ENCODE results near the gene ZNF420. TPM values are rescaled to one million over a fixed set of nuclear protein-coding genes. Genes with fewer than 3 reads are reported as not detected.

Gene ZNF420
- total and polyA plus RNA-seq, 2 donors (not counting 1 experiment from before 2014, with no cell fraction given), result 5.6 to 16.5 TPM

DNA sequence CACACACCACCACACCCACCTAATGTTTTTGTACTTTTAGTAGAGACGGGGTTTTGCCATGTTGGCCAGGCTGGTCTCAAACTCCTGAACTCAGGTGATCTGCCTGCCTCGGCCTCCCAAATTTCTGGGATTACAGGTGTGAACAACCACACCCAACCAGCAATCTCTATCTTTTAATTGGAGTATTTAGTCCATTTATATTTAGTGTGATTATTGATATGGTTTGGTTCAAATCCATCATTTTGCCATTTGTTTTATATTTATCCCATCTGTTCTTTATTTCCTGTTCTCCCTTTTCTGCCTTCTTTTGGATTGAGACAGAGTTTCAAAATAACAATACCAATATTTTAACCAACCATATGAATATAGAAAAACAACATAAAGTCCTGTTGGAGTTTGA, 4.1 kb downstream of the ZNF420 start:
- H3K27me3 ChIP-seq (ENCODE audit: control insufficient read depth, insufficient read depth, low read length), result no peaks in the 10 kb centered on the region
- TF ChIP-seq CTCF (conservative IDR thresholded peaks at IDR 0.05 in 1 of 2, IDR thresholded peaks at IDR 0.05 in 1 of 2; ENCODE audit: low read depth in 1 of 2, low read length in 2 of 2) (no peak), EZH2 (IDR thresholded peaks at IDR 0.05; ENCODE audit: low read length, missing control alignments) (no peak)
- H3K4me3 ChIP-seq (replicated peaks in 1 of 4; ENCODE audit: control extremely low read depth in 1 of 4, insufficient read depth in 1 of 4, low read depth in 3 of 4, low read length in 4 of 4), result no peak overlapping the region
- no peaks in the 10 kb centered on the region for H3K4me1 ChIP-seq (ENCODE audit: control insufficient read depth, extremely low read depth, insufficient read depth, low read length)
- H3K36me3 ChIP-seq (ENCODE audit: control insufficient read depth, insufficient read depth, low read length), result no peaks in the 10 kb centered on the region
- peaks cover 11% of the 10 kb centered on the region for H3K79me2 ChIP-seq (ENCODE audit: control insufficient read depth, insufficient read depth, low read length)
- H3K27ac ChIP-seq (ENCODE audit: insufficient read depth, low read length), result no peak overlapping the region
- no peak overlapping the region for H3K4me2 ChIP-seq (ENCODE audit: extremely low read depth, insufficient read depth, low read length)
- no peaks in the 10 kb centered on the region for H3K9me3 ChIP-seq (ENCODE audit: control insufficient read depth, insufficient read depth, low read depth, low read length)
- H3K9ac ChIP-seq (ENCODE audit: insufficient read depth, low read length), result no peak overlapping the region
- H4K20me1 ChIP-seq (ENCODE audit: control insufficient read depth, extremely low read depth, insufficient read depth, low read length), result no peaks in the 10 kb centered on the region
- DNase-seq (ENCODE audit: low read depth in 2 of 2), result no peak
- no peak overlapping the region for H2AFZ ChIP-seq (ENCODE audit: low read length)

DNA sequence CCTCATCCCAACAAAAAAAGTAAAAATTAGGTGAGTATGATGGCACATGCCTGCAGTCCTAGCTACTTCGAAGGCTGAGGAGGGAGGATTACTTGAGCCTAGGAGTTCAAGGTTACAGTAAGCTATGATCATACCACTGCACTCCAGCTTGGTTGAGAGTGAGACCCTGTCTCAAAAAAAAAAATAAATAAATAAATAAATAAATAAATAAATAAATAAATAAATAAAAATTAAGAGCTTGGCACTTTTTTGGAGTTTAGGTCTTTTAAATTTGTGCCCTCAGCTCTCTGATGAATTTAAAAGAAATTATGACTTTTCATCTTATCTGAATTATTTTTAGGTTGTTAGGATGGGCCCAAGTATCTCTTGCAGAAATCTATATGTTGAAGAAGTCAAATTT, 8.9 kb downstream of the ZNF420 start:
- Histone ChIP-seq H3K4me3 (replicated peaks in 1 of 4; ENCODE audit: control extremely low read depth in 1 of 4, insufficient read depth in 1 of 4, low read depth in 3 of 4, low read length in 4 of 4) (no peak overlapping the region), H3K79me2 (ENCODE audit: control insufficient read depth, insufficient read depth, low read length) (no peaks in the 10 kb centered on the region), H3K9ac (ENCODE audit: insufficient read depth, low read length) (no peak overlapping the region), H3K36me3 (ENCODE audit: control insufficient read depth, insufficient read depth, low read length) (no peaks in the 10 kb centered on the region), H3K4me2 (ENCODE audit: extremely low read depth, insufficient read depth, low read length) (no peak overlapping the region), H4K20me1 (ENCODE audit: control insufficient read depth, extremely low read depth, insufficient read depth, low read length) (no peaks in the 10 kb centered on the region), H3K27ac (ENCODE audit: insufficient read depth, low read length) (no peak overlapping the region), H3K27me3 (ENCODE audit: control insufficient read depth, insufficient read depth, low read length) (no peaks in the 10 kb centered on the region), H2AFZ (ENCODE audit: low read length) (no peak overlapping the region), H3K4me1 (ENCODE audit: control insufficient read depth, extremely low read depth, insufficient read depth, low read length) (no peaks in the 10 kb centered on the region), H3K9me3 (ENCODE audit: control insufficient read depth, insufficient read depth, low read depth, low read length) (no peaks in the 10 kb centered on the region)
- no peak for DNase-seq (ENCODE audit: low read depth in 2 of 2)
- TF ChIP-seq EZH2 (IDR thresholded peaks at IDR 0.05; ENCODE audit: low read length, missing control alignments) (no peak), CTCF (conservative IDR thresholded peaks at IDR 0.05 in 1 of 2, IDR thresholded peaks at IDR 0.05 in 1 of 2; ENCODE audit: low read depth in 1 of 2, low read length in 2 of 2) (no peak)

GRCh38 chr19:37095859-37096258, 17.6 kb downstream of the ZNF420 start:
- Histone ChIP-seq H3K9me3 (ENCODE audit: control insufficient read depth, insufficient read depth, low read depth, low read length) (no peaks in the 10 kb centered on the region), H3K27me3 (ENCODE audit: control insufficient read depth, insufficient read depth, low read length) (no peaks in the 10 kb centered on the region), H3K4me2 (ENCODE audit: extremely low read depth, insufficient read depth, low read length) (no peak overlapping the region), H3K27ac (ENCODE audit: insufficient read depth, low read length) (no peak overlapping the region), H2AFZ (ENCODE audit: low read length) (no peak overlapping the region), H4K20me1 (ENCODE audit: control insufficient read depth, extremely low read depth, insufficient read depth, low read length) (no peaks in the 10 kb centered on the region), H3K36me3 (ENCODE audit: control insufficient read depth, insufficient read depth, low read length) (no peaks in the 10 kb centered on the region), H3K4me1 (ENCODE audit: control insufficient read depth, extremely low read depth, insufficient read depth, low read length) (no peaks in the 10 kb centered on the region), H3K9ac (ENCODE audit: insufficient read depth, low read length) (no peak overlapping the region), H3K79me2 (ENCODE audit: control insufficient read depth, insufficient read depth, low read length) (no peaks in the 10 kb centered on the region), H3K4me3 (replicated peaks in 1 of 4; ENCODE audit: control extremely low read depth in 1 of 4, insufficient read depth in 1 of 4, low read depth in 3 of 4, low read length in 4 of 4) (no peak overlapping the region)
- peak in 1 of 2 donors; percentile 8 for DNase-seq (ENCODE audit: low read depth in 2 of 2)
- no peak for TF ChIP-seq CTCF (conservative IDR thresholded peaks at IDR 0.05 in 1 of 2, IDR thresholded peaks at IDR 0.05 in 1 of 2; ENCODE audit: low read depth in 1 of 2, low read length in 2 of 2)
- TF ChIP-seq EZH2 (IDR thresholded peaks at IDR 0.05; ENCODE audit: low read length, missing control alignments), result no peak

All from fibroblast of lung (primary cell).